Activated CD8-positive, alpha-beta memory T cell treated with anti-CD3 and anti-CD28 coated beads for 4 hours (primary cell): ENCODE results near the gene MLN.

Experiments used
- DNase-seq, 2 donors: peaks; one replicate each; pipeline ENCODE4 v3.0.0-alpha.2; 2020; ENCODE audit warnings: low read depth in 2 of 2

MLN gene

DNA sequence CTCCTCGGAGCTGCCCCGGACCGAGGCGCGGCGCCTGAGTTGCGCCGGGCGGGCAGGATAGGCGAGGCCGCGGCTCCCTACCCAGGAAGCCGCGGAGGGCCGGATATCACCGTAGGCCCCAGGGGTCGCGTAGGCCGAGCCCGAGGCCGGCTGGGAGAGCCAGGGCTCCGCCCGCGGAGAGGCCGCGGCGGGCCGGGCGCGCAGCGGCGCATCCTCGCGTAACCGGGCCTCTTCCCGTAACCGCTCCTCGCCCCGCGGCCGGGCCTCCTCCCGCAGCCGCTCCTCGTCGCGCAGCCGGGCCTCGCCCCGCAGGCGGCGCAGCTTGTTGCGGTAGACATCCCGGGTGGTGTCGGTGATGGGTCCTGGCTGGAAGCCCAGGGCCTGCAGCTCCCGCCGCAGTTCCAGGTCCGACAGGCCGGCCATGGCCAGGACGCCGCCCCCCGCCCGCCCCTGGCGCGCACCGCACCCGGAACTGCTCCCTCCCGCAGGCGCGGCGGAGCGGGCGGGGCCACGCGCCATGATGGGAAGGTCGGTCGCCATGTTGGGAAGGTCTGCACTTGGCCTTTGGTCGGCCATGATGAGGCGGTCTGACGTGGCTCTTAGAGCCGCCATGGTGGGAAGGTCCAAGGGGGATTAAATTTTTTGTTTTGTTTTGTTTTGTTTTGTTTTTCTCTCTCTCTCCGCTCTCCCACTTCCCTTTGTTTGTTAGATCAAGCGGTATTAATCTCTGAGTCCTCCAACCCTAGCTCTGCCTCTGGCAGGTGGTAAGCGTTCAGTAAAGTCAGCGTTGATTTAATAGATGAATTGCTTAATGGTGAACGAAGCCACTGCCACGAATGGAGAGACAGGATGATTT, 14.9 kb downstream of the MLN start, which contains the start of gene LEMD2:
Gene LEMD2 (minus strand): TSS at position 437 of the 856 bp plus-strand sequence. CDS start 14 bp downstream, at position 423.
- DNase-seq, result peak; percentile 82 to 87

GRCh38 chr6:33787954-33788693, 15.7 kb downstream of the MLN start:
- DNase-seq, result peak; percentile 17 to 23

GRCh38 chr6:33787346-33787953, 16.4 kb downstream of the MLN start:
- DNase-seq, result no peak

- no peak for DNase-seq
Measured at GRCh38 chr6:33786736-33787135, 17.1 kb downstream of the MLN start.

- DNase-seq, result no peak
Measured at GRCh38 chr6:33785778-33786177, 18.0 kb downstream of the MLN start.

DNA sequence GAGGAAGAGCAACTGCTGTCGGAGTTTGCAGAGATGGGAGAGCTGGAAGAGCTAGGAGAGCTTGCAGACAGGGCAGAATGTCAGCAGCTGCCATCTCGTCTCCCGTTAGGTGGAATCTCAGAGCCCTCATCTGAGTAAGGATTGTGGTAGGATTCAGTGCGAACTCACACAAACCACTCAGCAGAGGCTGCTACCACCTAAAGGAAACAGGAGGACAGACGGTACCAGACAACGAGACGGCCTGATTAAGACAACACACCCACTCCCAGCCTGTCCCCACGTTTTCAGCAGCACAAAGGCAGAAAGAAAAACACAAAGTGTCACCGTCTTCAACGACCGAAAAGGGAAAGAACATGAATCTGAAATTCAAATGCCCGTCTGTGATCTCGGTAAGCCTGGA, 19.0 kb downstream of the MLN start:
- no peak for DNase-seq

GRCh38 chr6:33783781-33784520, 19.9 kb downstream of the MLN start:
- no peak for DNase-seq

- no peak for DNase-seq
Measured at GRCh38 chr6:33782561-33782960, 21.2 kb downstream of the MLN start.

- no peak for DNase-seq
Measured at GRCh38 chr6:33781131-33781975, 22.4 kb downstream of the MLN start.

GRCh38 chr6:33779895-33780294, 23.9 kb downstream of the MLN start:
- DNase-seq, result no peak

GRCh38 chr6:33779290-33779689, 24.5 kb downstream of the MLN start:
- DNase-seq, result no peak

GRCh38 chr6:33778444-33779121, 25.2 kb downstream of the MLN start:
- no peak for DNase-seq

DNA sequence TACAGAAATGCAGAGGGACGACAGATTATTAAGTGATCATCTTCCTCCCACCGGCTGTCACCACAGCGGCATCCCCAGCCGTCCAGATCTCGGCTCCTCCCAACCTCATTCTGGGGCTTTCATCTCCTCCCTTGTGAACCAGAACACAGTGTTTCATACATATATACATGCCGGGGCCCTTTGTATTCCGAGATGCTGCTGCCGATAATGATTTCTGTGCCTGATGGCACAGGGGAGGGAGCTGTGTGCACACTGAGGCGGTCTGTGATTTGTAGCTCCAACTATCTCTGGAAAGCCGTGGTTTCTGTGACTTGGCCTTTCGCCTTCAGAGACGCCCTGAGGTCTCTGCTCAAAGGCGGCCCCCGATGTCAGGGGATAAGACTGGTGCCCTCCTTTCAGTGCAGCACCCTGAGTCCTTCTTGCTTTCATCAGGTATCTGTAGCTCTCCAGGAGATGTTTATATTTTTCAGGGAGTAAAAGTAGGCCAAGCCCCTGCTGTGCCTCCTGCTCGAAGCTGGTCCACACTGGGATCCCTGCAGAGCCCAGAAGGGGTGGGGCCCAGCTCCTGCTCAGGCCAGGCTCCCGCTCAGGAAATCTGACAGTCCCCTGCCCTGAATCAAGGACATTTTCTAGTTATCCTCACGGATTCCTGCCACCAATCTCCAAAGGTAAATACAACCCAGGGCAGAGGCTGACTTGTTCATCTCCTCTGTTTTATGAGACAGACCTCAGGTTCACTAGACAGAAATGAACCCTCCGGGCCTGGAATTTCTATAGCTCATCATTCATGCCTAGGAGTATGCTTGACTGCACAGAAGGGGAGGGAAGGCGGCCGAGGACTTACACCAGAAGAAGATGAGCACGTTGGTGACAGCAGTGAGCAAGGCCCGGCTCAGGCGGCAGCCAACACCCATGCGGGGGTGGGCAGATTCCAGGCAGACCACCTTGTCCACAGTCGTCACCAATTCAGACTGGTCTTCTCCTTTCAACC, 26.1 kb downstream of the MLN start:
- DNase-seq, result no peak

DNA sequence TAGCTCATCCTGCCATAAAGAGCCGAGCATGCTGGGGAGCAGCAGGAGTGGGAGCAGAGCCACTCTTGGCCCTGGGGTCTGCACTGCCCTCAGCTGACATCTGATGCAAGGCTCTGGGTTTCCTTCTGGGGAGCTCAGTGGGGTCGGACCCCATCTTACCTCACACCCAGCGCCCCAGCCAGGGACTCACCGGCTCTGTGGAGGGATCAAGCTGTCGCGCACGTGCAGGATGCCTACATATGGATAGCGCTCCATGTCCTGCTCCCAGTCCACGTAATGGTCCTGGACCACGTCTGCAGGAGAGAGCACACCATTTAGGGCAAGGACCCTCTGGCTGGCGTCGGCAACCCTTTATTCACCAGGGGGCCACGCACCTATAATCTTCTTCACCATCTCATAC, 27.0 kb downstream of the MLN start:
- no peak for DNase-seq

GRCh38 chr6:33776186-33776585, 27.6 kb downstream of the MLN start:
- no peak for DNase-seq

GRCh38 chr6:33774774-33775173, 29.0 kb downstream of the MLN start:
- DNase-seq, result no peak

- DNase-seq, result no peak
Measured at GRCh38 chr6:33772902-33773472, 30.8 kb downstream of the MLN start.

DNA sequence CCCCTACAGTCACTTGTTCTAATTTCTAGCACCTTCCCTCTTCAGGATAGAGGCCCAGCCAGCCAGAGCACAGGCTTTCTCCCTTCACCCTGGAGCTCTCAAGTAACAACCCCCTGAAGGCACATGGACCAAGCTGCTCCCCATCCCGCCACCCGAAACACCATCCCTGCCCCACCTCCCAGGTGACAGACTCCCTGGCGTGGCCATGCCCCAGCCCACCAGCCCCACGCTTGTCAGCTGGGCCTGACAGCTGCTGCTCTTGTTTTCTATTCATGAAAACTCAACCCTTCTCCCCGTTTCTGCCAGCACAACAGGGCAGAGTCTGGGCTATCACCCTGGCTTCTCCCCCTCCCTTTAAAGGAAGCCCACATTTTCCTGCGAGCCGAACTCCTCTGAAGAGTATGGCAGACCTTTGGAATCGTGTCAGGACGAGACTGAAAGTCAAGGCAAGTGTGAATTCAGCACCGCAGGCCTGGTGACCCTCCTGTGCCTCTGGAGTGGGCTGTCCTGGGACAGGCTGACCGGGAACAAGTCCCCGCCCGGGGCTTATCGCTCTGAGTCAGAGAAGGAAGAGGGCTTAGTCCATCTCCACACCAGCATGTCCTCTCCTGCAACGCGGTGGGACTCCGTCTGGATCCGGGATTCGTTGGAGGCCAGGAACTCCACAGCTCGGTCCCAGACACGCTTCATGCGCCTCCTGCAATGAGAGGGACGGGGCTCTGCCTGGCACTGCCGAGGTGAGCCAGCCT, 31.5 kb downstream of the MLN start:
- DNase-seq, result no peak
